ENCODE measurements around the gene MAP3K12.

DNA sequence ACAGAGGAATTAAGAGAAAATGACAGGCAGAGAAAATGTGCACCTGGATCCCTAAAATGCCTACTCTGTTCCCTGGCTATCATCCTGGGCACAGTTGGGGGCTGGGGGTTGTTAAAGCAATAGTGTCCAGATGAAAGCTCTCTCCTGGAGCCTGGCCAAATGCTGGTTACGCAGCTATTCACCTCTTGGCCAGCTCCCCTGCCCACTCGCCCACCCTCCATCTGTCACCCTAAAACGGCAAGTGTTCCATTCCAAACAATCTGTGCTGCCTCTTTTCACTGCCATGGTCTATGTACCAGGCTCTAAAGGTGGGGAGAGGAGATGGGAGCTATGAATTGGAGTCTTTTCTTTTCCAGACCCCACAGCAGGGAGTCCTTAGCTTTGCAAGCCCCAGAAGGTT, 32.8 kb upstream of the MAP3K12 start:
- TF ChIP-seq CTCF (conservative IDR thresholded peaks at IDR 0.05; ENCODE audit: low read depth, low read length) = no peak
- TF ChIP-seq BHLHE40 (IDR thresholded peaks at IDR 0.05; ENCODE audit: low read depth, low read length) = no peak
- TF ChIP-seq MAFK (IDR thresholded peaks at IDR 0.05; ENCODE audit: low read depth, low read length) = no peak

Measured in IMR-90 (cell line).